ENCODE measurements around the gene WNT11.

Gene WNT11

GRCh38 chr11:76174330-76174729, 32.0 kb downstream of the WNT11 start:
- no peak for DNase-seq (ENCODE audit: low read depth, low spot score)

GRCh38 chr11:76173663-76174062, 32.6 kb downstream of the WNT11 start:
- no peak for DNase-seq (ENCODE audit: low read depth, low spot score)

GRCh38 chr11:76172583-76172982, 33.7 kb downstream of the WNT11 start:
- no peak for DNase-seq (ENCODE audit: low read depth, low spot score)

GRCh38 chr11:76170468-76170867, 35.8 kb downstream of the WNT11 start:
- no peak for DNase-seq (ENCODE audit: low read depth, low spot score)

GRCh38 chr11:76169473-76169896, 36.8 kb downstream of the WNT11 start:
- no peak for DNase-seq (ENCODE audit: low read depth, low spot score)

- DNase-seq (ENCODE audit: low read depth, low spot score), result no peak
Observed at GRCh38 chr11:76167590-76167989, 38.7 kb downstream of the WNT11 start.

- DNase-seq (ENCODE audit: low read depth, low spot score), result no peak
Observed at GRCh38 chr11:76166314-76166713, 40.0 kb downstream of the WNT11 start.

GRCh38 chr11:76164861-76165751, 41.2 kb downstream of the WNT11 start:
- no peak for DNase-seq (ENCODE audit: low read depth, low spot score)

GRCh38 chr11:76164081-76164480, 42.2 kb downstream of the WNT11 start:
- DNase-seq (ENCODE audit: low read depth, low spot score), result no peak

- DNase-seq (ENCODE audit: low read depth, low spot score), result no peak
Observed at GRCh38 chr11:76163289-76163880, 42.9 kb downstream of the WNT11 start.

GRCh38 chr11:76162336-76163288, 43.7 kb downstream of the WNT11 start:
- DNase-seq (ENCODE audit: low read depth, low spot score), result no peak

- no peak for DNase-seq (ENCODE audit: low read depth, low spot score)
Observed at GRCh38 chr11:76161261-76161961, 44.9 kb downstream of the WNT11 start.

- no peak for DNase-seq (ENCODE audit: low read depth, low spot score)
Observed at GRCh38 chr11:76160856-76161255, 45.4 kb downstream of the WNT11 start.

GRCh38 chr11:76159983-76160661, 46.2 kb downstream of the WNT11 start:
- DNase-seq (ENCODE audit: low read depth, low spot score), result no peak

- no peak for DNase-seq (ENCODE audit: low read depth, low spot score)
Observed at GRCh38 chr11:76159303-76159937, 46.9 kb downstream of the WNT11 start.

GRCh38 chr11:76158394-76159302, 47.7 kb downstream of the WNT11 start:
- DNase-seq (ENCODE audit: low read depth, low spot score), result no peak

- no peak for DNase-seq (ENCODE audit: low read depth, low spot score)
Observed at GRCh38 chr11:76157891-76158290, 48.4 kb downstream of the WNT11 start.

- no peak for DNase-seq (ENCODE audit: low read depth, low spot score)
Observed at GRCh38 chr11:76156971-76157427, 49.3 kb downstream of the WNT11 start.

Measured in activated naive CD8-positive, alpha-beta T cell treated with anti-CD3 and anti-CD28 coated beads, Interleukin-2, amount 50 U/mL, for 16 hours (primary cell).